ENCODE data around the gene OXT. TPM values are rescaled to one million over a fixed set of nuclear protein-coding genes. Genes with fewer than 3 reads are reported as not detected.

The OXT gene
- total and polyA plus RNA-seq, 2 donors (not counting 3 experiments of a cell fraction or from before 2014, with no cell fraction given), result not detected

DNA sequence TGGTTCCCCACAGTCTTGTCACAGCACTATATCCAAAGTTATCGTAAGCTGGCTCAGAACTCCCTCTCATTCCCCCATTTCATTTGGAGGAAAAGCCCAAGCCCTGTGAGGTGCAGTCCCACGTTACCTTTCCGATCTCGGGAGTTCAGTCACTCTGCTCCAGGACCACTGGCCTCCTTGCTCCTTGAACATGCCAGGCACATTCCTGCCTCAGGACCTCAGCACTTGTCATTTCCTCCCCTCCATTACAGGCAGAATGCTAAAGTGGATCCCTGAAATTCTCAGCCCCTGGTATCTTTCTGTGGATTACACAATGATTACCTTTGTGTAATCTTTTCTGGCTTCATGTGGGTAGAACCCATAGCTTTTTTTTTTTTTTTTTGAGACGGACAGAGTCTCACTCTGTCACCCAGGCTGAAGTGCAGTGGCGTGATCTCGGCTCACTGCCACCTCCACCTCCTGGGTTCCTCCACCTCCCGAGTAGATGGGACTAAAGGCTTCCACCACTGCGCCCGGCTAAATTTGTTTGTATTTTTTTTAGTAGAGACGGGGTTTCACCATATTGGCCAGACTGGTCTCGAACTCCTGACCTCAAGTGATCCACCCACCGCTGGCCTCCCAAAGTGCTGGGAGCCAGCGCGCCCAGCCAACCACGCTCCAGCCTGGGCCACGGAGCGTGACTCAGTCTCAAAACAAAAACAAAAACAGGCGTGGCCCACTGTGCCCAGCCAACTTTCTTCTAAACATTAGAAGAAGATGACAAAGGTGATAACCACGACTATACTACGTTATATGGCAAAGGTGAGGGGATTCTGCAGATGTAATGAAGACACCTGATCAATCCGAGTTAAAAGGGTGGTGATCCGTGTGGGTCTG, 4.0 kb upstream of the OXT start:
- TF ChIP-seq GATA2 (IDR thresholded peaks at IDR 0.05; ENCODE audit: insufficient read depth, insufficient read length, low read depth, low read length) (no peak), CTCF (IDR thresholded peaks at IDR 0.05; ENCODE audit: extremely low read depth in 1 of 2, insufficient read depth in 1 of 2, low read depth in 1 of 2, low read length in 2 of 2) (no peak), POLR2A (IDR thresholded peaks at IDR 0.05; ENCODE audit: low read depth, low read length) (no peak), MYC (IDR thresholded peaks at IDR 0.05; ENCODE audit: low read depth, low read length) (no peak), POLR2AphosphoS5 (IDR thresholded peaks at IDR 0.05; ENCODE audit: insufficient read depth, low read depth, low read length) (no peak), FOS (IDR thresholded peaks at IDR 0.05; ENCODE audit: borderline replicate concordance, insufficient read depth, low read length) (no peak), EZH2 (IDR thresholded peaks at IDR 0.05; ENCODE audit: borderline replicate concordance, low read depth, low read length, severe bottlenecking) (no peak), JUN (IDR thresholded peaks at IDR 0.05; ENCODE audit: borderline replicate concordance, insufficient read depth, insufficient read length, low read depth) (no peak)
- TF ChIP-seq, protein P1, sequence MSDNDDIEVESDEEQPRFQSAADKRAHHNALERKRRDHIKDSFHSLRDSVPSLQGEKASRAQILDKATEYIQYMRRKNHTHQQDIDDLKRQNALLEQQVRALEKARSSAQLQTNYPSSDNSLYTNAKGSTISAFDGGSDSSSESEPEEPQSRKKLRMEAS (IDR thresholded peaks at IDR 0.05; ENCODE audit: insufficient read depth, insufficient read length), result no peak
- no peak overlapping the region for H3K27ac ChIP-seq (ENCODE audit: insufficient read depth, low read depth, low read length)
- no peaks in the 10 kb centered on the region for H4K20me1 ChIP-seq (replicated peaks; ENCODE audit: control insufficient read depth, extremely low read depth, insufficient read depth, low read length)
- no peaks in the 10 kb centered on the region for H3K36me3 ChIP-seq (ENCODE audit: control insufficient read depth in 2 of 2, extremely low read depth in 1 of 2, insufficient read depth in 2 of 2, low read length in 2 of 2)
- no peak overlapping the region for H2AFZ ChIP-seq (ENCODE audit: low read depth, low read length)
- H3K79me2 ChIP-seq (ENCODE audit: control insufficient read depth, insufficient read depth, low read length), result no peaks in the 10 kb centered on the region
- H3K27me3 ChIP-seq (ENCODE audit: control insufficient read depth in 2 of 2, insufficient read depth in 2 of 2, low read length in 2 of 2), result peaks cover 1 to 7% of the 10 kb centered on the region in 2 experiments
- dilution Hi-C loops (cut with MboI; ENCODE audit: extremely low pct_ligation_motif_present, low sequenced_read_pairs) (no loop called here), intact Hi-C loops (cut with micrococcal nuclease) (no loop called here)
- H3K4me2 ChIP-seq (ENCODE audit: insufficient read depth, low read length), result no peak overlapping the region
- no peaks in the 10 kb centered on the region for H3K9me3 ChIP-seq (replicated peaks; ENCODE audit: control insufficient read depth, insufficient read depth, low read length)
- no peak for FAIRE-seq
- H3K9me1 ChIP-seq (replicated peaks; ENCODE audit: control insufficient read depth, extremely low read depth, insufficient read depth, low read length), result no peaks in the 10 kb centered on the region
- H3K9ac ChIP-seq (replicated peaks; ENCODE audit: extremely low read depth, insufficient read depth, low read length), result no peak overlapping the region
- BruUV-seq (replicated peaks), result no TSS peak
- H3K4me1 ChIP-seq (ENCODE audit: control insufficient read depth, extremely low read depth, insufficient read depth, low read length), result no peaks in the 10 kb centered on the region
- ChIA-PET CTCF (interaction anchor here (1.2 to 3.3 kb wide), 2 partner anchors 11 to 14 kb away, joined by 4 to 11 read pairs; no protein-coding TSS in a partner anchor), POLR2A (no interaction called here)
- no peak for DNase-seq (ENCODE audit: low read depth, low spot score)
- H3K4me3 ChIP-seq (replicated peaks in 1 of 3; ENCODE audit: insufficient read depth in 1 of 3, low read depth in 1 of 3, low read length in 3 of 3), result no peak overlapping the region

Data from endothelial cell of umbilical vein (primary cell).